K562 (cell line): ENCODE measurements around the gene RHEBL1. TPM values are rescaled to one million over a fixed set of nuclear protein-coding genes. Genes with fewer than 3 reads are reported as not detected.
A peak's percentile ranks its signal among the peaks of the same experiment; 100 is the strongest.

Experiments
- BCLAF1 ChIP-seq, 2 experiments: fragments of 450-650 bp in 1 of 2; IDR thresholded peaks; 2 replicates each; pipeline ENCODE4 v1.6.1; 2011 to 2017; ENCODE audit warnings: low read depth in 2 of 2, antibody characterized with exemption in 1 of 2, borderline replicate concordance in 1 of 2, low read length in 1 of 2, mild to moderate bottlenecking in 1 of 2, mixed read lengths in 1 of 2; ENCODE audit not compliant: control insufficient read depth in 1 of 2
- E2F3 ChIP-seq: fragments of 250-450 bp; sonication (Bioruptor Pico); IDR thresholded peaks from 2 replicates; pipeline ENCODE4 v1.4.0; 2020; ENCODE audit warnings: mild to moderate bottlenecking
- GABPB1 ChIP-seq: sonication (generic); formaldehyde crosslinking; IDR thresholded peaks from 2 replicates; pipeline ENCODE4 v1.8.0; 2022; ENCODE audit warnings: mild to moderate bottlenecking, missing genetic modification reagents
- GTF2B ChIP-seq: IDR thresholded peaks from 2 replicates; pipeline ENCODE4 v1.6.1; 2011; ENCODE audit not compliant: insufficient read length; ENCODE audit errors: extremely low read depth
- HMGN3 ChIP-seq: IDR thresholded peaks from 2 replicates; pipeline ENCODE4 v1.6.1; 2011; ENCODE audit warnings: borderline replicate concordance, low read depth, mild to moderate bottlenecking, mixed read lengths, low read length; ENCODE audit not compliant: insufficient read length; ENCODE audit errors: extremely low read depth
- KLF13 ChIP-seq: fragments of 450-650 bp; IDR thresholded peaks from 2 replicates; pipeline ENCODE4 v1.6.1; 2016; ENCODE audit warnings: missing genetic modification characterization, low read depth, mild to moderate bottlenecking, missing compliant biosample characterization, moderate library complexity, borderline replicate concordance
- NONO ChIP-seq, 2 experiments: fragments of 200-400 bp in 1 of 2; fragments of 450-650 bp in 1 of 2; formaldehyde crosslinking in 1 of 2; IDR thresholded peaks; 2 replicates each; pipeline ENCODE4 v1.6.1; 2017; ENCODE audit warnings: low read depth in 2 of 2, mild to moderate bottlenecking in 2 of 2, moderate library complexity in 2 of 2, low read length in 1 of 2
- OTX1 ChIP-seq: fragments of 450-650 bp; formaldehyde crosslinking; IDR thresholded peaks from 2 replicates; pipeline ENCODE4 v1.4.0; 2022; ENCODE audit warnings: mild to moderate bottlenecking
- PHF20 ChIP-seq: fragments of 450-650 bp; IDR thresholded peaks from 2 replicates; pipeline ENCODE4 v1.6.1; 2018; ENCODE audit not compliant: partially characterized antibody
- PYGO2 ChIP-seq: fragments of 450-650 bp; IDR thresholded peaks from 2 replicates; pipeline ENCODE4 v1.6.1; 2016; ENCODE audit warnings: mild to moderate bottlenecking, missing genetic modification characterization, moderate library complexity, missing compliant biosample characterization
- RB1 ChIP-seq: fragments of 450-650 bp; IDR thresholded peaks from 2 replicates; pipeline ENCODE4 v1.6.1; 2017; ENCODE audit warnings: low read depth, mild to moderate bottlenecking
- SIN3B ChIP-seq: fragments of 450-650 bp; IDR thresholded peaks from 2 replicates; pipeline ENCODE4 v1.6.1; 2017; ENCODE audit warnings: low read depth, mild to moderate bottlenecking, moderate library complexity
- SOX6 ChIP-seq: fragments of 450-650 bp; IDR thresholded peaks from 2 replicates; pipeline ENCODE4 v1.6.1; 2014; ENCODE audit warnings: mild to moderate bottlenecking
- SP1 ChIP-seq: sonication (generic); formaldehyde crosslinking; IDR thresholded peaks from 2 replicates; pipeline ENCODE4 v1.8.1; 2022; ENCODE audit warnings: mild to moderate bottlenecking, missing genetic modification reagents
- SRF ChIP-seq, 2 experiments: fragments of 250-450, 450-650 bp in 1 of 2; sonication (Bioruptor Pico) in 1 of 2; sonication (generic) in 1 of 2; formaldehyde crosslinking; IDR thresholded peaks; 2 replicates each; pipeline versions ENCODE4 v1.5.0 to v1.5.1; 2020 to 2022; ENCODE audit warnings: mild to moderate bottlenecking in 1 of 2, missing genetic modification reagents in 1 of 2
- TCF3 ChIP-seq: sonication (generic); formaldehyde crosslinking; IDR thresholded peaks from 2 replicates; pipeline ENCODE4 v1.4.0; 2020; ENCODE audit warnings: mild to moderate bottlenecking, missing genetic modification reagents
- TCFL5 ChIP-seq: fragments of 250-450 bp; sonication (Bioruptor Pico); conservative IDR thresholded peaks from 2 replicates; pipeline ENCODE4 v1.6.1; 2021; ENCODE audit warnings: mild to moderate bottlenecking, moderate library complexity, matching md5 sums
- UBTF ChIP-seq, 2 experiments: IDR thresholded peaks; 2 replicates each; pipeline ENCODE4 v1.6.1; 2012; ENCODE audit warnings: improper control_type of control experiment in 2 of 2, low read depth in 2 of 2, low read length in 2 of 2, borderline replicate concordance in 1 of 2
- ZC3H11A ChIP-seq: IDR thresholded peaks from 2 replicates; pipeline ENCODE4 v1.6.1; 2012; ENCODE audit warnings: low read depth, low read length, improper control_type of control experiment
- ZNF780A ChIP-seq: fragments of 250-450 bp; sonication (Bioruptor Pico); IDR thresholded peaks from 2 replicates; pipeline ENCODE4 v1.5.0; 2021; ENCODE audit warnings: mild to moderate bottlenecking
- polyA plus RNA-seq, 8 experiments: library from polyadenylated mRNA; depleted of rRNA in 4 of 8; stranded (reverse) in 5 of 8; unstranded in 3 of 8; fragments of >200 nt; fragmentation: Nextera tagmentation in 2 of 8; fragmentation: Illumina TruSeq in 1 of 8; extraction: Ambion mirVana in 2 of 8; extraction: Trizol in 1 of 8; gene quantifications; 2 replicates each; pipeline versions ENCODE4 v1.2.1 to v1.2.3, GENCODE V29; 2011 to 2014; ENCODE audit warnings: inconsistent platforms in 1 of 8, missing spikeins in 1 of 8
- total RNA-seq, 7 experiments: library from RNA; depleted of rRNA in 6 of 7; stranded (reverse); fragments of >200 nt in 6 of 7; fragmentation: Illumina TruSeq in 2 of 7; extraction: Trizol in 2 of 7; gene quantifications; 2 replicates each; pipeline versions ENCODE4 v1.2.1 to v1.2.3, GENCODE V29; 2011 to 2021; ENCODE audit warnings: low replicate concordance in 1 of 7

Gene RHEBL1
- total and polyA plus RNA-seq, 9 of the 15 experiments (the other 6 are each of a cell fraction or from before 2014, with no cell fraction given) = 4.3 to 36.1 (median 8.2) TPM

GRCh38 chr12:49092086-49092815 is 22.5 kb upstream of the RHEBL1 start (continued):
- TF ChIP-seq GABPB1 (CRISPR knock-in tag) (peak; percentile 87), ZNF780A (CRISPR knock-in tag) (no peak), BCLAF1 (IDR thresholded peaks at IDR 0.05; ENCODE audit: borderline replicate concordance in 1 of 2, control insufficient read depth in 1 of 2, low read depth in 2 of 2, low read length in 1 of 2) (peak; percentile 33 to 83; a peak in 1 of 4 replicates), ZC3H11A (0 out of 2 replicates have a peak, but pooled peaks have one; percentile 51), RB1 (peak; percentile 92), SP1 (CRISPR knock-in tag) (peak; percentile 93), KLF13 (tag) (no peak), NONO (IDR thresholded peaks at IDR 0.05; ENCODE audit: low read depth in 2 of 2, low read length in 1 of 2) (peak in 1 of 2 experiments; percentile 96; a peak in 2 of 4 replicates), PHF20 (no peak), PYGO2 (tag) (no peak), E2F3 (CRISPR knock-in tag) (0 out of 2 replicates have a peak, but pooled peaks have one; percentile 64), TCFL5 (CRISPR knock-in tag) (no peak), SRF (CRISPR knock-in tag; IDR thresholded peaks at IDR 0.05) (0 out of 4 replicates have a peak, but pooled peaks of 1 of the 2 experiments have one; percentile 61), OTX1 (CRISPR knock-in tag) (no peak), UBTF (IDR thresholded peaks at IDR 0.05; ENCODE audit: borderline replicate concordance in 1 of 2, low read depth in 2 of 2, low read length in 2 of 2) (peak; percentile 82 to 97), TCF3 (CRISPR knock-in tag) (peak; percentile 95), HMGN3 (peak; percentile 98), GTF2B (no peak), SOX6 (peak; percentile 92), SIN3B (no peak)
